Thoracic aorta (tissue), 2 donors: ENCODE measurements around the gene GABRG3. TPM values are rescaled to one million over a fixed set of nuclear protein-coding genes. Genes with fewer than 3 reads are reported as not detected.

ENCODE experiments used
- ATAC-seq: fragments of 150-250 bp; one replicate; pipeline ENCODE4 v1.8.0; 2017; ENCODE audit warnings: low read depth; ENCODE audit not compliant: insufficient number of reproducible peaks, low FRiP score
- DNase-seq: peaks from one replicate; pipeline ENCODE4 v3.0.0-alpha.2; 2020; ENCODE audit warnings: low spot score
- H3K27ac ChIP-seq, 2 donors: fragments of 200-600 bp; sonication (generic); 1 replicate in 1 of 2; 2 replicates in 1 of 2; pipeline ENCODE4 v1.5.1; 2016; ENCODE audit warnings: mild to moderate bottlenecking in 2 of 2, moderate library complexity in 2 of 2
- H3K27me3 ChIP-seq: fragments of 200-600 bp; sonication (generic); replicated peaks from 2 replicates; pipeline ENCODE4 v1.6.0; 2016; ENCODE audit warnings: mild to moderate bottlenecking; ENCODE audit not compliant: insufficient read depth
- H3K36me3 ChIP-seq: fragments of 200-600 bp; sonication (generic); one replicate; pipeline ENCODE4 v1.5.1; 2016
- H3K4me1 ChIP-seq, 2 donors: fragments of 200-600 bp; sonication (generic); 1 replicate in 1 of 2; 2 replicates in 1 of 2; pipeline versions ENCODE4 v1.5.1 to v1.6.0; 2016; ENCODE audit warnings: low read depth in 2 of 2, mild to moderate bottlenecking in 1 of 2; ENCODE audit not compliant: control insufficient read depth in 1 of 2
- H3K4me3 ChIP-seq: fragments of 200-600 bp; sonication (generic); 2 replicates; pipeline ENCODE4 v1.5.1; 2016; ENCODE audit warnings: mild to moderate bottlenecking
- H3K9me3 ChIP-seq: fragments of 200-600 bp; sonication (generic); 2 replicates; pipeline ENCODE4 v1.5.1; 2016
- CTCF ChIP-seq: fragments of 200-600 bp; sonication (generic); IDR thresholded peaks from one replicate; pipeline ENCODE4 v1.5.1; 2019; ENCODE audit warnings: antibody characterized with exemption
- total RNA-seq, 2 donors: library from RNA; depleted of rRNA; stranded (reverse); fragments of >200 nt; gene quantifications; one replicate each; pipeline versions ENCODE4 v1.1.0 to v1.2.3, GENCODE V29; 2016

GABRG3 gene
- total RNA-seq, 2 donors from 2014 or later, result not detected

GRCh38 chr15:27036210-27036609 lies 65.2 kb downstream of the GABRG3 start:
- ATAC-seq, result no peak
- H3K27ac ChIP-seq, result no peak overlapping the region
- no peaks in the 10 kb centered on the region for H3K36me3 ChIP-seq
- H3K4me1 ChIP-seq, result no peaks in the 10 kb centered on the region
- no peaks in the 10 kb centered on the region for H3K27me3 ChIP-seq
- H3K4me3 ChIP-seq, result no peak overlapping the region
- DNase-seq, result no peak
- H3K9me3 ChIP-seq, result no peaks in the 10 kb centered on the region
- TF ChIP-seq CTCF, result no peak

GRCh38 chr15:27037501-27037900 lies 66.5 kb downstream of the GABRG3 start:
- no peaks in the 10 kb centered on the region for H3K27me3 ChIP-seq
- H3K4me1 ChIP-seq, result no peaks in the 10 kb centered on the region
- no peak overlapping the region for H3K27ac ChIP-seq
- no peak for TF ChIP-seq CTCF
- H3K36me3 ChIP-seq, result no peaks in the 10 kb centered on the region
- no peak overlapping the region for H3K4me3 ChIP-seq
- no peak for ATAC-seq
- DNase-seq, result no peak
- no peaks in the 10 kb centered on the region for H3K9me3 ChIP-seq

- DNase-seq, result no peak
These were observed 68.2 kb downstream of the GABRG3 start for GRCh38 chr15:27039152-27039551.

GRCh38 chr15:27042230-27042629 lies 71.2 kb downstream of the GABRG3 start:
- no peak for TF ChIP-seq CTCF
- no peaks in the 10 kb centered on the region for H3K4me1 ChIP-seq
- no peak for ATAC-seq
- H3K27ac ChIP-seq, result no peak overlapping the region
- DNase-seq, result no peak
- no peaks in the 10 kb centered on the region for H3K27me3 ChIP-seq
- no peaks in the 10 kb centered on the region for H3K9me3 ChIP-seq
- no peak overlapping the region for H3K4me3 ChIP-seq
- no peaks in the 10 kb centered on the region for H3K36me3 ChIP-seq

More at GRCh38 chr15:27039152-27039551, 68.2 kb downstream of the GABRG3 start:
- ATAC-seq, result no peak
- no peaks in the 10 kb centered on the region for H3K27me3 ChIP-seq
- TF ChIP-seq CTCF, result no peak
- H3K4me1 ChIP-seq, result no peaks in the 10 kb centered on the region
- H3K27ac ChIP-seq, result no peak overlapping the region
- no peaks in the 10 kb centered on the region for H3K36me3 ChIP-seq
- no peak overlapping the region for H3K4me3 ChIP-seq
- no peaks in the 10 kb centered on the region for H3K9me3 ChIP-seq

- ATAC-seq (no peak), DNase-seq (no peak)
- H3K27ac ChIP-seq, result no peak overlapping the region
- H3K9me3 ChIP-seq, result no peaks in the 10 kb centered on the region
- no peaks in the 10 kb centered on the region for H3K36me3 ChIP-seq
- H3K4me1 ChIP-seq, result no peaks in the 10 kb centered on the region
- TF ChIP-seq CTCF, result no peak
- H3K27me3 ChIP-seq, result no peaks in the 10 kb centered on the region
- H3K4me3 ChIP-seq, result no peak overlapping the region
These were observed 71.7 kb downstream of the GABRG3 start for GRCh38 chr15:27042646-27043045.
